Mesendoderm (in vitro differentiated cells): ENCODE data around the gene SMARCA2.
A peak's percentile ranks its signal among the peaks of the same experiment; 100 is the strongest.

Source experiments
- DNase-seq: peaks from one replicate; pipeline ENCODE4 v3.0.0; 2013
- H2AK5ac ChIP-seq: 2 replicates; pipeline ENCODE4 v1.6.1; 2013; ENCODE audit warnings: low read length, inconsistent platforms
- H2BK120ac ChIP-seq: 2 replicates; pipeline ENCODE4 v1.6.1; 2013; ENCODE audit warnings: low read depth, mild to moderate bottlenecking, low read length, moderate library complexity, mixed read lengths
- H2BK15ac ChIP-seq: replicated peaks from 2 replicates; pipeline ENCODE4 v1.6.1; 2013; ENCODE audit warnings: low read depth, mild to moderate bottlenecking, moderate library complexity
- H2BK5ac ChIP-seq: 2 replicates; pipeline ENCODE4 v1.6.1; 2013; ENCODE audit warnings: low read length, inconsistent platforms
- H3K18ac ChIP-seq: 2 replicates; pipeline ENCODE4 v1.6.1; 2013; ENCODE audit warnings: mild to moderate bottlenecking, low read length, mixed read lengths
- H3K23ac ChIP-seq: one replicate; pipeline ENCODE4 v1.6.1; 2013; ENCODE audit warnings: low read length
- H3K27ac ChIP-seq: 2 replicates; pipeline ENCODE4 v1.5.1; 2013; ENCODE audit warnings: low read depth, mild to moderate bottlenecking, inconsistent platforms, low read length, moderate library complexity
- H3K27me3 ChIP-seq: 2 replicates; pipeline ENCODE4 v1.6.1; 2013; ENCODE audit warnings: low read length, control low read depth, mild to moderate bottlenecking, inconsistent platforms; ENCODE audit not compliant: insufficient read depth, poor library complexity
- H3K36me3 ChIP-seq: 2 replicates; pipeline ENCODE4 v1.6.1; 2013; ENCODE audit warnings: low read length, inconsistent platforms; ENCODE audit not compliant: control insufficient read depth, insufficient read depth
- H3K4ac ChIP-seq: one replicate; pipeline ENCODE4 v1.6.1; 2013; ENCODE audit warnings: low read depth, mild to moderate bottlenecking, low read length, moderate library complexity
- H3K4me1 ChIP-seq: 2 replicates; pipeline ENCODE4 v1.6.1; 2013; ENCODE audit warnings: low read depth, low read length, inconsistent platforms; ENCODE audit not compliant: control insufficient read depth
- H3K4me2 ChIP-seq: 2 replicates; pipeline ENCODE4 v1.6.1; 2013; ENCODE audit warnings: low read length
- H3K4me3 ChIP-seq: 2 replicates; pipeline ENCODE4 v1.5.1; 2013; ENCODE audit warnings: mild to moderate bottlenecking, low read length
- H3K56ac ChIP-seq: one replicate; pipeline ENCODE4 v1.6.1; 2013; ENCODE audit warnings: low read length
- H3K79me1 ChIP-seq: 2 replicates; pipeline ENCODE4 v1.6.1; 2013; ENCODE audit warnings: low read length, inconsistent platforms
- H3K79me2 ChIP-seq: 2 replicates; pipeline ENCODE4 v1.6.1; 2013; ENCODE audit warnings: mild to moderate bottlenecking, low read length; ENCODE audit not compliant: control insufficient read depth, insufficient read depth
- H3K9ac ChIP-seq: 2 replicates; pipeline ENCODE4 v1.6.1; 2013; ENCODE audit warnings: low read length, inconsistent platforms
- H4K5ac ChIP-seq: one replicate; pipeline ENCODE4 v1.6.1; 2013; ENCODE audit warnings: low read length
- H4K8ac ChIP-seq: one replicate; pipeline ENCODE4 v1.6.1; 2013; ENCODE audit warnings: low read depth, mild to moderate bottlenecking, control low read depth, low read length, moderate library complexity
- WGBS: extraction: QIAGEN DNeasy Blood & Tissue Kit; methylation state at CpG from one replicate; pipeline ENCODE4 v1.1.7; 2013; ENCODE audit warnings: low lambda C conversion rate, missing lambda C conversion rate; ENCODE audit not compliant: insufficient coverage; ENCODE audit errors: extremely low coverage; 5-methylcytosine and 5-hydroxymethylcytosine counted together

SMARCA2 gene

GRCh38 chr9:2158111-2158610, 143.0 kb downstream of the SMARCA2 start:
- Histone ChIP-seq H3K4ac (peak overlapping the region; percentile 17), H3K9ac (peak overlapping the region; percentile 53), H2BK5ac (no peak overlapping the region), H3K4me2 (peak overlapping the region; percentile 1), H3K4me3 (no peak overlapping the region), H4K8ac (peak overlapping the region; percentile 100), H2BK15ac (peak overlapping the region; percentile 98), H3K79me2 (no peaks in the 10 kb centered on the region), H2BK120ac (peak overlapping the region; percentile 90), H4K5ac (peak overlapping the region; percentile 40), H3K79me1 (no peaks in the 10 kb centered on the region), H3K18ac (peak overlapping the region; percentile 85), H3K4me1 (peaks cover 9% of the 10 kb centered on the region), H3K36me3 (no peaks in the 10 kb centered on the region), H3K56ac (peak overlapping the region; percentile 84), H2AK5ac (no peak overlapping the region), H3K23ac (no peak overlapping the region), H3K27ac (no peak overlapping the region), H3K27me3 (no peaks in the 10 kb centered on the region)
- DNase-seq, result peak; percentile 57
- WGBS, result no CpG with 5 or more reads among the region's 13 CpGs

- Histone ChIP-seq H3K18ac (no peak overlapping the region), H3K79me2 (no peaks in the 10 kb centered on the region), H2AK5ac (no peak overlapping the region), H2BK5ac (no peak overlapping the region), H2BK120ac (no peak overlapping the region), H3K9ac (no peak overlapping the region), H3K56ac (peak overlapping the region; percentile 30), H4K5ac (no peak overlapping the region), H3K23ac (no peak overlapping the region), H4K8ac (no peak overlapping the region), H3K4me1 (peaks cover 9% of the 10 kb centered on the region), H3K27me3 (no peaks in the 10 kb centered on the region), H3K4me2 (no peak overlapping the region), H3K27ac (no peak overlapping the region), H3K4ac (no peak overlapping the region), H3K79me1 (no peaks in the 10 kb centered on the region), H3K4me3 (no peak overlapping the region), H2BK15ac (peak overlapping the region; percentile 98), H3K36me3 (no peaks in the 10 kb centered on the region)
- WGBS, result no CpG with 5 or more reads among the region's 4 CpGs
- DNase-seq, result no peak
These were observed 143.8 kb downstream of the SMARCA2 start for GRCh38 chr9:2158766-2159430.

- no peak overlapping the region for H3K23ac ChIP-seq
- H3K56ac ChIP-seq, result peak overlapping the region; percentile 0
- H3K79me2 ChIP-seq, result no peaks in the 10 kb centered on the region
- H4K8ac ChIP-seq, result peak overlapping the region; percentile 76
- WGBS, result no CpG with 5 or more reads among the region's 13 CpGs
- H3K27me3 ChIP-seq, result no peaks in the 10 kb centered on the region
- no peak overlapping the region for H2AK5ac ChIP-seq
- peak overlapping the region; percentile 96 for H3K18ac ChIP-seq
- H3K27ac ChIP-seq, result no peak overlapping the region
- peak overlapping the region; percentile 67 for H2BK120ac ChIP-seq
- H2BK5ac ChIP-seq, result no peak overlapping the region
- H3K9ac ChIP-seq, result no peak overlapping the region
- H3K4me3 ChIP-seq, result no peak overlapping the region
- no peaks in the 10 kb centered on the region for H3K79me1 ChIP-seq
- H3K4me1 ChIP-seq, result peaks cover 9% of the 10 kb centered on the region
- no peaks in the 10 kb centered on the region for H3K36me3 ChIP-seq
- DNase-seq, result peak; percentile 67
- H3K4me2 ChIP-seq, result no peak overlapping the region
- no peak overlapping the region for H4K5ac ChIP-seq
- peak overlapping the region; percentile 36 for H3K4ac ChIP-seq
- no peak overlapping the region for H2BK15ac ChIP-seq
These were observed 144.6 kb downstream of the SMARCA2 start for GRCh38 chr9:2159521-2160454.

GRCh38 chr9:2161661-2162060, 146.5 kb downstream of the SMARCA2 start:
- Histone ChIP-seq H3K27ac (no peak overlapping the region), H2BK5ac (no peak overlapping the region), H3K36me3 (no peaks in the 10 kb centered on the region), H3K4me3 (no peak overlapping the region), H2AK5ac (no peak overlapping the region), H3K9ac (no peak overlapping the region), H3K18ac (no peak overlapping the region), H2BK15ac (no peak overlapping the region), H4K8ac (no peak overlapping the region), H3K27me3 (no peaks in the 10 kb centered on the region), H3K4ac (no peak overlapping the region), H3K56ac (no peak overlapping the region), H4K5ac (no peak overlapping the region), H3K4me1 (peaks cover 9% of the 10 kb centered on the region), H3K79me2 (no peaks in the 10 kb centered on the region), H2BK120ac (no peak overlapping the region), H3K23ac (no peak overlapping the region), H3K79me1 (no peaks in the 10 kb centered on the region), H3K4me2 (no peak overlapping the region)
- DNase-seq, result peak; percentile 74
- no CpG with 5 or more reads among the region's 13 CpGs for WGBS

- Histone ChIP-seq H3K79me1 (no peaks in the 10 kb centered on the region), H3K4me2 (no peak overlapping the region), H3K56ac (no peak overlapping the region), H3K23ac (no peak overlapping the region), H2BK15ac (no peak overlapping the region), H3K27ac (no peak overlapping the region), H3K4me1 (peaks cover 7% of the 10 kb centered on the region), H3K27me3 (no peaks in the 10 kb centered on the region), H4K8ac (no peak overlapping the region), H3K9ac (no peak overlapping the region), H3K18ac (no peak overlapping the region), H3K36me3 (no peaks in the 10 kb centered on the region), H4K5ac (no peak overlapping the region), H2BK120ac (no peak overlapping the region), H3K4me3 (no peak overlapping the region), H2BK5ac (no peak overlapping the region), H3K79me2 (no peaks in the 10 kb centered on the region), H2AK5ac (no peak overlapping the region), H3K4ac (no peak overlapping the region)
- WGBS, result no CpG with 5 or more reads among the region's 6 CpGs
- DNase-seq, result no peak
These were observed 148.2 kb downstream of the SMARCA2 start for GRCh38 chr9:2163231-2163885.
